ENCODE results near the gene CD300C. TPM values are rescaled to one million over a fixed set of nuclear protein-coding genes. Genes with fewer than 3 reads are reported as not detected.
"Not testable (repeated sequence)": the region's sequence is repeated elsewhere in the genome, so short reads cannot be mapped to it uniquely, and the experiment has no call there.

CD300C gene
- total and polyA plus RNA-seq, 4 donors, result 0.28 to 2.9 (median 1.6) TPM

DNA sequence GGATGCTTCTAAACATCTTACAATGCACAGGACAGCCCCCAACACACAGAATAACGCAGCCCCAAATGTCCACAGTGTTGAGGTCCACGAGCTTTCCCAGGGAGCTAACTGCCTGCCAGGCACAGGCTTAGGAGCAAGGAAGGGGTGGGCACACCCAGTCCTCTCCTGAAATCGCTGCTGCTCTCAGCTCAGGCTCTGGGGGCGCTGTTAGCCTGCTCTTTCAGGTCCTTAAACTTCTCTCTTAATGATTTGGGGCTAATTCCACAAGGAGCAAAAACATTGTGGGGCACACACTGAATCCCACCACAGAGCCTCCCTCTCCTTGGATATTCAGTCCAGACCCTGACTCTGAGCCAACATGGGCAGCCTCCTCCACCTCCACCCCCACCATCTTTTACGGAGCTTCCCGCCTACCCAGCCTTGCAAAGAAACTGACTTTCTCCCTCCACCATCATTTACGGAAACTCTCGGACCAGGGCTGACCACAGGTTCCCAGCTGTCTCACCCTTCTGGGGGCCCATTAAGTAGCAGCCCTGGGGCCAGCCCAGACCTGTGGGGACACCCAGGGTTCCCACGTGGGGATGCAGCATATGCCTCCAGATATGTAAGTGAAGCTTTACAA, 20.3 kb upstream of the CD300C start:
- WGBS, 2 donors, result 26 to 33% methylated on average over 9 of the region's 9 CpGs
- no peak for DNase-seq
- Histone ChIP-seq H3K36me3 (ENCODE audit: control insufficient read depth in 1 of 2, insufficient read depth in 2 of 2, low read length in 1 of 2) (no peaks in the 10 kb centered on the region), H3K27ac (ENCODE audit: low read depth in 1 of 2, low read length in 2 of 2) (no peak overlapping the region), H3K27me3 (ENCODE audit: control insufficient read depth in 1 of 2, insufficient read depth in 2 of 2, low read length in 1 of 2) (no peaks in the 10 kb centered on the region), H3K9me3 (ENCODE audit: control insufficient read depth, low read length) (no peaks in the 10 kb centered on the region), H3K4me3 (ENCODE audit: low read length in 2 of 2) (no peak overlapping the region), H3K4me1 (ENCODE audit: control insufficient read depth in 1 of 2, insufficient read depth in 2 of 2, low read length in 2 of 2) (no peaks in the 10 kb centered on the region)
- intact Hi-C loops (cut with DNase I), result no loop called here
- ATAC-seq (ENCODE audit: low FRiP score), result no peak

DNA sequence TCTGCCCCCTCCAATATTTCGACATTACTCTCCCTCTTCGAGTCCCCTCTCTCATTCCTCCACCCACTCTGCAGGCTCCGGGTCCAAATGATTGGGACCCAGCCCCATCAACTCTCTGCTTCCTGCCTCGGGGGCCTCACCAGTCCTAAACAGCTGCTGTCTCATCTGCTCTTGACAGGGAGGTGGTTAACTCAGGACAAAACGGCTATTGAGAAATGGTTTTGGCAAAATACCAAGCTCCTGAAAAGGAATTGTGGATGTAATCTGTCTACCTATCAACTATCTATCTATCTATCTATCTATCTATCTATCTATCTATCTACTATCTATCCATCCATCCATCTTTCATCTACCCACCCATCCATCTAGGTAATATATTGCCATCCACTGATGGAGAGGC, 19.2 kb upstream of the CD300C start:
- intact Hi-C loops (cut with DNase I), result no loop called here

DNA sequence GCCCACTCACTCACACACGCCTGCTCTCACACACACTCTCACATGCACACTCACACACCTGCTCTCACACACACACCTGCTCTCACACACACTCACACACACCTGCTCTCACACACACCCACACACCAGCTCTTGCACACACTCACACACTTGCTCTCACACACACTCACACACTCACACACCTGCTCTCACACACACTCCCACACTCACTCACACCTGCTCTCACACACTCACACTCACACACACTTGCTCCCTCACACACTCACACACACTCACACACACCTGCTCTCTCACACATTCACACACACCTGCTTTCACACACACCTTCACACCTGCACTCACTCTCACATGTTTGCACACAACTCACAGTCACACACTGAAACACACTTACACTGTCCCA, 17.4 kb upstream of the CD300C start:
- H3K4me1 ChIP-seq (ENCODE audit: control insufficient read depth in 1 of 2, insufficient read depth in 2 of 2, low read length in 2 of 2), result no peaks in the 10 kb centered on the region
- ATAC-seq (ENCODE audit: low FRiP score) (no peak), DNase-seq (no peak)
- 84 to 90% methylated on average over 1 of the region's 1 CpG for WGBS, 2 donors
- H3K36me3 ChIP-seq (ENCODE audit: control insufficient read depth in 1 of 2, insufficient read depth in 2 of 2, low read length in 1 of 2), result no peaks in the 10 kb centered on the region
- no peak overlapping the region for H3K27ac ChIP-seq (ENCODE audit: low read depth in 1 of 2, low read length in 2 of 2)
- H3K27me3 ChIP-seq (ENCODE audit: control insufficient read depth in 1 of 2, insufficient read depth in 2 of 2, low read length in 1 of 2), result no peaks in the 10 kb centered on the region
- H3K9me3 ChIP-seq (ENCODE audit: control insufficient read depth, low read length), result peaks cover 1% of the 10 kb centered on the region
- intact Hi-C loops (cut with DNase I), result no loop called here
- H3K4me3 ChIP-seq (ENCODE audit: low read length in 2 of 2), result no peak overlapping the region

More for the DNA sequence above, 19.2 kb upstream of the CD300C start:
- no peak overlapping the region for H3K27ac ChIP-seq (ENCODE audit: low read depth in 1 of 2, low read length in 2 of 2)
- DNase-seq (no peak), ATAC-seq (ENCODE audit: low FRiP score) (no peak)
- no peaks in the 10 kb centered on the region for H3K36me3 ChIP-seq (ENCODE audit: control insufficient read depth in 1 of 2, insufficient read depth in 2 of 2, low read length in 1 of 2)
- no peaks in the 10 kb centered on the region for H3K27me3 ChIP-seq (ENCODE audit: control insufficient read depth in 1 of 2, insufficient read depth in 2 of 2, low read length in 1 of 2)
- no peak overlapping the region for H3K4me3 ChIP-seq (ENCODE audit: low read length in 2 of 2)
- no peaks in the 10 kb centered on the region for H3K4me1 ChIP-seq (ENCODE audit: control insufficient read depth in 1 of 2, insufficient read depth in 2 of 2, low read length in 2 of 2)
- WGBS, 2 donors, result 53 to 68% methylated on average over 5 of the region's 5 CpGs
- H3K9me3 ChIP-seq (ENCODE audit: control insufficient read depth, low read length), result no peaks in the 10 kb centered on the region

DNA sequence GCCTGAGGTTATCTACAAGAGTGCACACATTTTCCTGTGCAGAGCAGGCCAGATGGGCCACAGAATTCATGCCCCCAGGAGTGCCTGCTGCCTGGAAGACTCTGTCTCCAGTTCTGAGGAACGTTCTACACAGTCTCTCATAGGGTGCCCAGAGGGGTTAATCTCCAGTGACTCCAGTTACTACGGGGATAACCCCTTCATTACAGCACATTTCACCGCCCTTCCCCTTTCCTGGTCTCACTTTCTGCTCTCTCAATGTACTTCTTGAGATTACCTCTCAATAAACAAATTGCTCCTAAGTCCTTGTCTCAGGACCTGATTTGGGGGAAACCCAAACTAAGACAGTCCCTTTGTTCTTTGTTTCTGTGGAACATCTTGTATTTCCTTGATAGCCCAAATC, 15.7 kb upstream of the CD300C start:
- Histone ChIP-seq H3K27me3 (ENCODE audit: control insufficient read depth in 1 of 2, insufficient read depth in 2 of 2, low read length in 1 of 2) (no peaks in the 10 kb centered on the region), H3K27ac (ENCODE audit: low read depth in 1 of 2, low read length in 2 of 2) (no peak overlapping the region), H3K4me3 (ENCODE audit: low read length in 2 of 2) (no peak overlapping the region), H3K9me3 (ENCODE audit: control insufficient read depth, low read length) (peaks cover 1% of the 10 kb centered on the region), H3K4me1 (ENCODE audit: control insufficient read depth in 1 of 2, insufficient read depth in 2 of 2, low read length in 2 of 2) (no peaks in the 10 kb centered on the region), H3K36me3 (ENCODE audit: control insufficient read depth in 1 of 2, insufficient read depth in 2 of 2, low read length in 1 of 2) (no peaks in the 10 kb centered on the region)
- 64 to 77% methylated on average over 3 of the region's 3 CpGs for WGBS, 2 donors
- DNase-seq (no peak), ATAC-seq (ENCODE audit: low FRiP score) (no peak)
- intact Hi-C loops (cut with DNase I), result no loop called here

DNA sequence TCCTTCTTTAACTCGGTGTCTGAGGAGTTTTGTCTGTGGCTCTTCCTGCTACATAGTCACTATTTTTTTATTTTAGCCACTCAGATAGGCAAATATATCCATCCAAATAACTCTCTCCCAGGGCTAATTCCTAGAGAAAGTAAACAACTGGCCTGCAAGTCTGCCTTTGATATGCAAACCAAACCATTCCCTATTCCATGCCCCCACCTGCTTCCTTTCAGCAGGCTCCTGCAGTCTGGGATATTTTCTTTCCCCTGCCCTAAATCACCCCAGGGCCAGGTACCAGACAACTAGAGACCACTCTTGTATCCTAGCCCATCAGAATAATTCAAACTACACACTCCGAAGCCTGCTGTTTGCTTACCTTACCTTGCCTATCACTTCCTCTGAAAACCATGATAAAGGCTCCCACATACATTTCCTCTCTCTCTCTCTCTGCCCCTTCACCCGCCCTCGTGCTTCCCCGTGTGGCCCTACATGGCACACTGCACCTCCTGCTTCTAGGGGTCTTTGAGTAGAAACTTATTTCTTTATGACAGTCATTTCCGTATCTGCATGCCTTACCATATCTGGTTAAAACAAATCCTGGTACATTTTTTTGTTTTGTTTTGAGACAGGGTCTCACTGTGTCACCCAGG, 13.1 kb upstream of the CD300C start:
- Histone ChIP-seq H3K4me1 (ENCODE audit: control insufficient read depth in 1 of 2, insufficient read depth in 2 of 2, low read length in 2 of 2) (no peaks in the 10 kb centered on the region), H3K27me3 (ENCODE audit: control insufficient read depth in 1 of 2, insufficient read depth in 2 of 2, low read length in 1 of 2) (no peaks in the 10 kb centered on the region), H3K27ac (ENCODE audit: low read depth in 1 of 2, low read length in 2 of 2) (no peak overlapping the region), H3K4me3 (ENCODE audit: low read length in 2 of 2) (no peak overlapping the region), H3K9me3 (ENCODE audit: control insufficient read depth, low read length) (peaks cover 1% of the 10 kb centered on the region), H3K36me3 (ENCODE audit: control insufficient read depth in 1 of 2, insufficient read depth in 2 of 2, low read length in 1 of 2) (no peaks in the 10 kb centered on the region)
- DNase-seq, result peak in 1 of 2 donors; percentile 4
- intact Hi-C loops (cut with DNase I), result no loop called here
- ATAC-seq (ENCODE audit: low FRiP score), result no peak
- WGBS, 2 donors, result 71 to 73% methylated on average over 6 of the region's 6 CpGs

DNA sequence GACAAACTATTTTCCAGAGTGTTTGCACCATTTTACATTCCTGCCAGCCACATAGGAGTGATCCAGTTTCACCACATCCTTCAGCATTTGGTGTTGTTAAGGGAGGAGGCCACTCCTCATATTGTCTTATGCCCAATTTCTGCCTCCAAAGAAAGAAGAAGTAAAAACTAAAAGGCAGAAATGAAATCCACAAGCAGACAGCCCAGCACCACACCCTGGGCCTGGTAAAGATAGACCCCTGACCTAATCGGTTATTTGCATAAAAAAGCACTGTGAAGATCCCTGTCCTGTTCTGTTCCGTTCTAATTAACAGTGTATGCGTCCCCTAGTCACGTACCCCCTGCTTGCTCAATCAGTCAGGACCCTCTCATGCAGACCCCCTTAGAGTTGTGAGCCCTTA, 12.5 kb upstream of the CD300C start:
- H3K4me3 ChIP-seq (ENCODE audit: low read length in 2 of 2); H3K27ac ChIP-seq (ENCODE audit: low read depth in 1 of 2, low read length in 2 of 2); H3K27me3 ChIP-seq (ENCODE audit: control insufficient read depth in 1 of 2, insufficient read depth in 2 of 2, low read length in 1 of 2); H3K36me3 ChIP-seq (ENCODE audit: control insufficient read depth in 1 of 2, insufficient read depth in 2 of 2, low read length in 1 of 2); intact Hi-C loops (cut with DNase I); ATAC-seq (ENCODE audit: low FRiP score); H3K9me3 ChIP-seq (ENCODE audit: control insufficient read depth, low read length); H3K4me1 ChIP-seq (ENCODE audit: control insufficient read depth in 1 of 2, insufficient read depth in 2 of 2, low read length in 2 of 2); DNase-seq: not testable (repeated sequence)
- 72 to 73% methylated on average over 4 of the region's 4 CpGs for WGBS, 2 donors

DNA sequence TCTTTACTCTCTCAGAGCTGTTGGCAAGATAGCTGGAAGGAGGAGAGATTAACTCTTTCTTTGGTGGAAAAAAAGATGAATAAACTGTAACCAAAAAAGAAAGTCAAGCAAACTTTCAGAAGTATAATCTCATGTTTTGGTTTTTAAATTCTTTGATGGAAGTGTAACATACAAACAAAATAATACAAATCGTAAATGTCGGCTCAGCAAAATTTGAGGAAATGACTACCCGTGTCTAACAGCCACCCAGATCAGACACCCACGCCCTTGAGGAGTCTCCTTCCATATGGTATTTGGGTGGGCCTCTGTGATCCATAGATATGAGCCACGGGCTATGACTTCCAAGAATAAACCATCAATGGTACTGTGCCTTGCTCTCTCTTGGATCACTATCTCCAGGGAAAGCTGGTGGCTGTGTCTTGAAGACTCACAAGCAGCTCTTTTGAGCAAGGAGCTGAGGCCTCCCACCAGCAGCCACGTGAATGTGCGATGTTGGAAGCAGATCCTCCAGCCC, 9.6 kb upstream of the CD300C start:
- DNase-seq (peak in 1 of 2 donors; percentile 41), ATAC-seq (ENCODE audit: low FRiP score) (no peak)
- Histone ChIP-seq H3K9me3 (ENCODE audit: control insufficient read depth, low read length) (peaks cover 1% of the 10 kb centered on the region), H3K27me3 (ENCODE audit: control insufficient read depth in 1 of 2, insufficient read depth in 2 of 2, low read length in 1 of 2) (no peaks in the 10 kb centered on the region), H3K4me3 (ENCODE audit: low read length in 2 of 2) (no peak overlapping the region), H3K36me3 (ENCODE audit: control insufficient read depth in 1 of 2, insufficient read depth in 2 of 2, low read length in 1 of 2) (no peaks in the 10 kb centered on the region), H3K27ac (ENCODE audit: low read depth in 1 of 2, low read length in 2 of 2) (no peak overlapping the region), H3K4me1 (ENCODE audit: control insufficient read depth in 1 of 2, insufficient read depth in 2 of 2, low read length in 2 of 2) (no peaks in the 10 kb centered on the region)
- intact Hi-C loops (cut with DNase I), result no loop called here
- 63 to 67% methylated on average over 7 of the region's 7 CpGs for WGBS, 2 donors

DNA sequence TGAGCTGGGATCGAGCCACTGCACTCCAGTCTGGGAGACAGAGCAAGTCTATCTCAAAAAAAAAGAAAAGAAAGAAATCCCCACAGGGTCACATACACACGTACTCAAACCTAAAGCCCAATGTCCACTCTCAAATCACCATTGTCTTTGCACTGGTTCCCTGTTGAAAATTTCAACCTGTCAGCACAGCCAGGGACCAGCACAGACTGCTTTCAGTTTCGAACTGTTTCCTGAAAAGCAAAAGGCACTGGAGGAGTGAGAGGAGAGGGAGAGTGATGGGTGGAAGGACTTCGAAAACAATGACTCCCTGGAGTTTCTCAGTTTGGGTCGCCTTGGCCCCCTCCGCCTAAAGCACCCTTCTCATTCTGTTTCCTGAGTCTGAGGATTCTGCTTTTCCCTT, 9.0 kb upstream of the CD300C start:
- H3K4me3 ChIP-seq (ENCODE audit: low read length in 2 of 2), result no peak overlapping the region
- 42 to 53% methylated on average over 6 of the region's 6 CpGs for WGBS, 2 donors
- no peaks in the 10 kb centered on the region for H3K27me3 ChIP-seq (ENCODE audit: control insufficient read depth in 1 of 2, insufficient read depth in 2 of 2, low read length in 1 of 2)
- H3K4me1 ChIP-seq (ENCODE audit: control insufficient read depth in 1 of 2, insufficient read depth in 2 of 2, low read length in 2 of 2), result no peaks in the 10 kb centered on the region
- intact Hi-C loops (cut with DNase I), result no loop called here
- DNase-seq (peak in 1 of 2 donors; percentile 24), ATAC-seq (ENCODE audit: low FRiP score) (no peak)
- H3K27ac ChIP-seq (ENCODE audit: low read depth in 1 of 2, low read length in 2 of 2), result no peak overlapping the region
- H3K36me3 ChIP-seq (ENCODE audit: control insufficient read depth in 1 of 2, insufficient read depth in 2 of 2, low read length in 1 of 2), result no peaks in the 10 kb centered on the region
- H3K9me3 ChIP-seq (ENCODE audit: control insufficient read depth, low read length), result peaks cover 1% of the 10 kb centered on the region

DNA sequence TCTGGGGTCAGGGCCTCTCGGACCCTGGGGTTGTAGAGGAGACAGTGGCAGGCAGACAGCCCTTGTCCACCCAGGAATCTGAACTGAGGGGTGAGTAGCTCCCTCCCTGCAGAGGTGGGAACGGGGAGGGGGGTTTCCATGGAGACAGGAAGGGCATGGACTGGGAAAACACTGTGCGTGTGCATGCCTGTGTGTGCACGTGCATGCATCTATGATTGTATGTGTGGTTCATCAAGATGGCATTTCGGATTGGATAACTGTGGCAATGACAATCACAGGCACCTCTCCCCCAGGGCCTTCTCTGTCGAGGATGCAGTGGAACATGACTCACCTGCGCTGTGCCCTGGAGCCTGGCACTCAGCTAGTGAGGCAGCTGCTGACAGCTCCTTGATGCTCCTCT, 6.1 kb upstream of the CD300C start:
- Histone ChIP-seq H3K4me1 (ENCODE audit: control insufficient read depth in 1 of 2, insufficient read depth in 2 of 2, low read length in 2 of 2) (no peaks in the 10 kb centered on the region), H3K36me3 (ENCODE audit: control insufficient read depth in 1 of 2, insufficient read depth in 2 of 2, low read length in 1 of 2) (no peaks in the 10 kb centered on the region), H3K27ac (ENCODE audit: low read depth in 1 of 2, low read length in 2 of 2) (no peak overlapping the region), H3K27me3 (ENCODE audit: control insufficient read depth in 1 of 2, insufficient read depth in 2 of 2, low read length in 1 of 2) (no peaks in the 10 kb centered on the region), H3K9me3 (ENCODE audit: control insufficient read depth, low read length) (no peaks in the 10 kb centered on the region), H3K4me3 (ENCODE audit: low read length in 2 of 2) (no peak overlapping the region)
- WGBS, 2 donors, result 42 to 44% methylated on average over 7 of the region's 7 CpGs
- DNase-seq, result no peak
- ATAC-seq (ENCODE audit: low FRiP score), result no peak
- intact Hi-C loops (cut with DNase I), result no loop called here
